ENCODE results near the gene AHNAK.
"Not testable (repeated sequence)": the region's sequence is repeated elsewhere in the genome, so short reads cannot be mapped to it uniquely, and the experiment has no call there.

GRCh38 chr11:62570903-62571302, 24.3 kb upstream of the AHNAK start:
- TF ChIP-seq, protein P1, sequence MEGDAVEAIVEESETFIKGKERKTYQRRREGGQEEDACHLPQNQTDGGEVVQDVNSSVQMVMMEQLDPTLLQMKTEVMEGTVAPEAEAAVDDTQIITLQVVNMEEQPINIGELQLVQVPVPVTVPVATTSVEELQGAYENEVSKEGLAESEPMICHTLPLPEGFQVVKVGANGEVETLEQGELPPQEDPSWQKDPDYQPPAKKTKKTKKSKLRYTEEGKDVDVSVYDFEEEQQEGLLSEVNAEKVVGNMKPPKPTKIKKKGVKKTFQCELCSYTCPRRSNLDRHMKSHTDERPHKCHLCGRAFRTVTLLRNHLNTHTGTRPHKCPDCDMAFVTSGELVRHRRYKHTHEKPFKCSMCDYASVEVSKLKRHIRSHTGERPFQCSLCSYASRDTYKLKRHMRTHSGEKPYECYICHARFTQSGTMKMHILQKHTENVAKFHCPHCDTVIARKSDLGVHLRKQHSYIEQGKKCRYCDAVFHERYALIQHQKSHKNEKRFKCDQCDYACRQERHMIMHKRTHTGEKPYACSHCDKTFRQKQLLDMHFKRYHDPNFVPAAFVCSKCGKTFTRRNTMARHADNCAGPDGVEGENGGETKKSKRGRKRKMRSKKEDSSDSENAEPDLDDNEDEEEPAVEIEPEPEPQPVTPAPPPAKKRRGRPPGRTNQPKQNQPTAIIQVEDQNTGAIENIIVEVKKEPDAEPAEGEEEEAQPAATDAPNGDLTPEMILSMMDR (IDR thresholded peaks at IDR 0.05) = not testable (repeated sequence)
- not testable (repeated sequence) for TF ChIP-seq POLR2A (IDR thresholded peaks at IDR 0.05)
